ENCODE measurements around the gene IL1RAPL2. TPM values are rescaled to one million over a fixed set of nuclear protein-coding genes. Genes with fewer than 3 reads are reported as not detected.

IL1RAPL2 gene
- total RNA-seq, 1 donor from 2014 or later, result 0.58 TPM

- no peak overlapping the region for H3K27ac Mint-ChIP-seq (ENCODE audit: unreplicated experiment)
- peaks cover 9% of the 10 kb centered on the region for H3K9me3 Mint-ChIP-seq
- H3K4me3 Mint-ChIP-seq, result no peak overlapping the region
- H3K27me3 Mint-ChIP-seq (ENCODE audit: low read depth), result no peaks in the 10 kb centered on the region
- DNase-seq (ENCODE audit: low read depth, low spot score), result no peak
- TF ChIP-seq CTCF (conservative IDR thresholded peaks at IDR 0.05), result no peak
- no peaks in the 10 kb centered on the region for H3K4me1 Mint-ChIP-seq
- H3K36me3 Mint-ChIP-seq (ENCODE audit: low read depth), result no peaks in the 10 kb centered on the region
Observed at GRCh38 chrX:105744291-105744690, 1178.3 kb downstream of the IL1RAPL2 start.

GRCh38 chrX:105744946-105745345 lies 1178.9 kb downstream of the IL1RAPL2 start:
- DNase-seq (ENCODE audit: low read depth, low spot score), result no peak
- no peak for TF ChIP-seq CTCF (conservative IDR thresholded peaks at IDR 0.05)
- H3K27me3 Mint-ChIP-seq (ENCODE audit: low read depth), result no peaks in the 10 kb centered on the region
- no peaks in the 10 kb centered on the region for H3K4me1 Mint-ChIP-seq
- peaks cover 9% of the 10 kb centered on the region for H3K9me3 Mint-ChIP-seq
- H3K27ac Mint-ChIP-seq (ENCODE audit: unreplicated experiment), result no peak overlapping the region
- no peak overlapping the region for H3K4me3 Mint-ChIP-seq
- H3K36me3 Mint-ChIP-seq (ENCODE audit: low read depth), result no peaks in the 10 kb centered on the region

DNA sequence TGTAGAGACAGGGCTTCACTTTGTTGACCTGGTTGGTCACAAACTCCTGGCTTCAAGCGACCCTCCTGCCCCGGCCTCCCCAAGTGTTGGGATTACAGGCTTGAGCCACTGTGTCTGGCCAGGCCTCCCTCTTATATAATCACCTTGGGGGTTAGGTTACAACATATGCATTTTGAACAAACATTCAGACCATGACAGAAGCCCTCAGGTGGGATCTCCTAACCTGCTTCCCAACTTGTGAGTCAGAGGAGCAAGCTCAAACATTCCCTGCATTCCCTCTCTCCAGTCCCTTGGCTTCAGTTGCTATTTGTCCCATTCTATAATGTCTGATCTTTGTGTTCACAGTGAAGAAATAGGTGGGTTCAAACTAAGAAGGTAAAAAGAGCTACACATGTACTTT lies 1179.9 kb downstream of the IL1RAPL2 start:
- no peaks in the 10 kb centered on the region for H3K27me3 Mint-ChIP-seq (ENCODE audit: low read depth)
- TF ChIP-seq CTCF (conservative IDR thresholded peaks at IDR 0.05), result no peak
- H3K36me3 Mint-ChIP-seq (ENCODE audit: low read depth), result no peaks in the 10 kb centered on the region
- H3K27ac Mint-ChIP-seq (ENCODE audit: unreplicated experiment), result no peak overlapping the region
- peaks cover 9% of the 10 kb centered on the region for H3K9me3 Mint-ChIP-seq
- no peak overlapping the region for H3K4me3 Mint-ChIP-seq
- no peak for DNase-seq (ENCODE audit: low read depth, low spot score)
- no peaks in the 10 kb centered on the region for H3K4me1 Mint-ChIP-seq

DNA sequence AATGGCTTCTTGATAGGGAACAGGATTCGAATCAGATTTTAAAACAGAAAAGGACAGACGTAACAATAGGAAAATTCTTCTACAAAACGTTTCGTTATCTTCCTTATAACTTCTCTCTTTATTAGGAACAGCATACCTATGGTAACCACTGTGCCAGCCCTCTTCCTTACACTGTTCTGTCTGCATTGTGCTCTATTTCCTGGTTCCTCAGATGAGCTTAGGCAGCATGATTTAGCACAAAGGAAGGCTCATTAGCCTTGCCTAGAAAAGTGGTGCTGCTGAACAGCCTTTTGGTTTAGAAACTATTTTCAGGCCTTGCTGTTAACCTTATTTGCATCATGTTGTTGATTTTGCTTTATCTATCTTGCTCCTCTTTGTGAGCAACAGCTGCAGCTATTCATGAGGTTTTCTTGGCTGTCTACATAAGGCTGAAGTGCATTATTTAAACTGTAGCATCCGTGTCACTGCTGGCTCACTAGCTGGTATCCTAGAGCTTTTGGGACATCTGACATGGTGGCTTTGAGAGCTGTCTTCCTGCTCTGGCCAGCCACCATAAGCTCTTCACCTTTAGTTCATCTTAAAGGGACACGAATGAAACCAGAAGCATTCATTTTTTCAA lies 1186.4 kb downstream of the IL1RAPL2 start:
- H3K36me3 Mint-ChIP-seq (ENCODE audit: low read depth), result no peaks in the 10 kb centered on the region
- H3K9me3 Mint-ChIP-seq, result no peaks in the 10 kb centered on the region
- peaks cover 6% of the 10 kb centered on the region for H3K4me1 Mint-ChIP-seq
- TF ChIP-seq CTCF (conservative IDR thresholded peaks at IDR 0.05), result no peak
- peak overlapping the region; percentile 37 for H3K27ac Mint-ChIP-seq (ENCODE audit: unreplicated experiment)
- DNase-seq (ENCODE audit: low read depth, low spot score), result no peak
- no peaks in the 10 kb centered on the region for H3K27me3 Mint-ChIP-seq (ENCODE audit: low read depth)
- H3K4me3 Mint-ChIP-seq, result no peak overlapping the region

GRCh38 chrX:105753411-105753810 lies 1187.4 kb downstream of the IL1RAPL2 start:
- no peak for DNase-seq (ENCODE audit: low read depth, low spot score)
- TF ChIP-seq CTCF (conservative IDR thresholded peaks at IDR 0.05), result no peak
- Mint-ChIP-seq H3K27me3 (ENCODE audit: low read depth) (no peaks in the 10 kb centered on the region), H3K27ac (ENCODE audit: unreplicated experiment) (no peak overlapping the region), H3K4me3 (no peak overlapping the region), H3K36me3 (ENCODE audit: low read depth) (no peaks in the 10 kb centered on the region), H3K9me3 (peaks cover 2% of the 10 kb centered on the region), H3K4me1 (peaks cover 6% of the 10 kb centered on the region)
